Stimulated activated CD4-positive, alpha-beta T cell treated with anti-CD3 and anti-CD28 coated beads, Interleukin-12 subunit alpha, Interleukin-12 subunit beta, amount 100 ng/mL, for 4 hours (primary cell): Measurements from ENCODE around the gene POMGNT2.

Experiments
- DNase-seq: peaks from one replicate; pipeline ENCODE4 v3.0.0-alpha.2; 2020

The POMGNT2 gene

GRCh38 chr3:43105596-43106292 is at the start of gene POMGNT2:
Gene POMGNT2, minus strand, starts transcription at chr3:43106079. Its CDS starts 24,648 bp downstream, at chr3:43081431.
- DNase-seq = peak; percentile 88

- DNase-seq = no peak
Observed at GRCh38 chr3:43154980-43155379, 49.1 kb upstream of the POMGNT2 start.

GRCh38 chr3:43153216-43154083 is 47.6 kb upstream of the POMGNT2 start:
- DNase-seq = no peak

- no peak for DNase-seq
Observed at GRCh38 chr3:43152649-43153048, 46.8 kb upstream of the POMGNT2 start.

GRCh38 chr3:43148033-43148432 is 42.2 kb upstream of the POMGNT2 start:
- DNase-seq = no peak

GRCh38 chr3:43146599-43146998 is 40.7 kb upstream of the POMGNT2 start:
- no peak for DNase-seq

- no peak for DNase-seq
Observed at GRCh38 chr3:43144761-43145490, 39.0 kb upstream of the POMGNT2 start.

- no peak for DNase-seq
Observed at GRCh38 chr3:43142472-43142871, 36.6 kb upstream of the POMGNT2 start.

GRCh38 chr3:43138488-43139231 is 32.8 kb upstream of the POMGNT2 start:
- no peak for DNase-seq

- DNase-seq = no peak
Observed at GRCh38 chr3:43132870-43133636, 27.2 kb upstream of the POMGNT2 start.

GRCh38 chr3:43132193-43132592 is 26.3 kb upstream of the POMGNT2 start:
- DNase-seq = no peak

GRCh38 chr3:43128464-43128863 is 22.6 kb upstream of the POMGNT2 start:
- DNase-seq = no peak

GRCh38 chr3:43126536-43126935 is 20.7 kb upstream of the POMGNT2 start:
- DNase-seq = no peak

GRCh38 chr3:43123895-43124294 is 18.0 kb upstream of the POMGNT2 start:
- DNase-seq = no peak

- DNase-seq = no peak
Observed at GRCh38 chr3:43120937-43121336, 15.1 kb upstream of the POMGNT2 start.

- no peak for DNase-seq
Observed at GRCh38 chr3:43117257-43117656, 11.4 kb upstream of the POMGNT2 start.

GRCh38 chr3:43113671-43114070 is 7.8 kb upstream of the POMGNT2 start:
- DNase-seq = no peak

GRCh38 chr3:43106293-43106628 is 382 bp upstream of the POMGNT2 start:
- DNase-seq = no peak

GRCh38 chr3:43104660-43105595 is 951 bp downstream of the POMGNT2 start:
- peak; percentile 13 for DNase-seq

GRCh38 chr3:43104039-43104438 is 1.8 kb downstream of the POMGNT2 start:
- no peak for DNase-seq
